Stimulated activated CD4-positive, alpha-beta T cell treated with anti-CD3 and anti-CD28 coated beads, Interleukin-15, amount 100 ng/mL, for 1 hour (primary cell): ENCODE measurements around the gene SLC29A4.

Experiments
- DNase-seq, 2 donors: peaks; one replicate each; pipeline ENCODE4 v3.0.0-alpha.2; 2020; ENCODE audit warnings: low read depth in 1 of 2, low spot score in 1 of 2

SLC29A4 gene

GRCh38 chr7:5350600-5351385 lies 68.0 kb downstream of the SLC29A4 start:
- no peak for DNase-seq

GRCh38 chr7:5351507-5352265 lies 68.9 kb downstream of the SLC29A4 start:
- DNase-seq: no peak

GRCh38 chr7:5352440-5353010 lies 69.8 kb downstream of the SLC29A4 start:
- no peak for DNase-seq

- DNase-seq: no peak
Observed at GRCh38 chr7:5354460-5355232, 71.9 kb downstream of the SLC29A4 start.
